Frontal cortex (tissue), 4 donors: ENCODE results near the gene GSTA4. TPM values are rescaled to one million over a fixed set of nuclear protein-coding genes. Genes with fewer than 3 reads are reported as not detected.
A peak's percentile ranks its signal among the peaks of the same experiment; 100 is the strongest.
"Not testable (repeated sequence)": the region's sequence is repeated elsewhere in the genome, so short reads cannot be mapped to it uniquely, and the experiment has no call there.

Experiments used
- DNase-seq, 2 donors: peaks; one replicate each; pipeline ENCODE4 v3.0.0; 2012; ENCODE audit warnings: low spot score in 2 of 2
- FAIRE-seq: peaks from 2 replicates; lab custom pipeline; 2012; peaks lifted over from hg19 to GRCh38; lab: Jason Lieb, UNC
- total RNA-seq: library from RNA; depleted of rRNA; stranded (reverse); fragments of >200 nt; gene quantifications from one replicate; pipeline ENCODE4 v1.2.3, GENCODE V29; 2014
- donor health status: control.
- donor health status: control.
- donor health status: control.

GSTA4 gene
- total RNA-seq, 1 donor from 2014 or later = 119 TPM

GRCh38 chr6:53015486-53015885, 20.4 kb upstream of the GSTA4 start:
- DNase-seq (no peak), FAIRE-seq (no peak)

- DNase-seq (no peak), FAIRE-seq (no peak)
Observed at GRCh38 chr6:53014744-53015143, 19.7 kb upstream of the GSTA4 start.

- FAIRE-seq (no peak), DNase-seq (no peak)
Observed at GRCh38 chr6:53014063-53014462, 19.0 kb upstream of the GSTA4 start.

GRCh38 chr6:53011979-53012378, 16.9 kb upstream of the GSTA4 start:
- FAIRE-seq = no peak
- no peak for DNase-seq

GRCh38 chr6:53010504-53010903, 15.4 kb upstream of the GSTA4 start:
- FAIRE-seq = no peak
- DNase-seq = no peak

GRCh38 chr6:53009511-53009910, 14.4 kb upstream of the GSTA4 start:
- DNase-seq (no peak), FAIRE-seq (no peak)

GRCh38 chr6:53009056-53009455, 14.0 kb upstream of the GSTA4 start:
- DNase-seq (no peak), FAIRE-seq (no peak)

GRCh38 chr6:53008192-53008687, 13.2 kb upstream of the GSTA4 start:
- not testable (repeated sequence) for FAIRE-seq, DNase-seq

GRCh38 chr6:53005663-53006250, 10.7 kb upstream of the GSTA4 start:
- FAIRE-seq = no peak
- DNase-seq = no peak

- FAIRE-seq = no peak
- DNase-seq = no peak
Observed at GRCh38 chr6:52999456-52999855, 4.4 kb upstream of the GSTA4 start.

GRCh38 chr6:52998603-52999002, 3.5 kb upstream of the GSTA4 start:
- FAIRE-seq (no peak), DNase-seq (no peak)

GRCh38 chr6:52995913-52996645, 995 bp upstream of the GSTA4 start:
- no peak for DNase-seq
- no peak for FAIRE-seq

- no peak for DNase-seq
- FAIRE-seq = no peak
Observed at GRCh38 chr6:52994839-52995088, 320 bp downstream of the GSTA4 start.

GRCh38 chr6:52994031-52994838, 849 bp downstream of the GSTA4 start:
- peak in 1 of 2 donors; percentile 14 for DNase-seq
- FAIRE-seq = no peak

- FAIRE-seq (peak; percentile 28), DNase-seq (no peak)
Observed at GRCh38 chr6:52992980-52993920, 1.8 kb downstream of the GSTA4 start.

- FAIRE-seq = no peak
- DNase-seq = no peak
Observed at GRCh38 chr6:52990342-52990741, 4.7 kb downstream of the GSTA4 start.

GRCh38 chr6:52985228-52985627, 9.9 kb downstream of the GSTA4 start:
- FAIRE-seq (no peak), DNase-seq (no peak)

- DNase-seq (no peak), FAIRE-seq (no peak)
Observed at GRCh38 chr6:52984247-52984646, 10.8 kb downstream of the GSTA4 start.

GRCh38 chr6:52983159-52983848, 11.8 kb downstream of the GSTA4 start:
- no peak for FAIRE-seq
- no peak for DNase-seq
